Lower leg skin (tissue), 3 donors: Measurements from ENCODE around the gene HSD17B12.

Experiments
- CTCF ChIP-seq, 3 donors: fragments of 450-650 bp; IDR thresholded peaks; one replicate each; pipeline ENCODE4 v1.5.1; 2016; ENCODE audit warnings: antibody characterized with exemption in 3 of 3, mild to moderate bottlenecking in 3 of 3, moderate library complexity in 2 of 3
- POLR2A ChIP-seq, 2 donors: fragments of 450-650 bp; IDR thresholded peaks; one replicate each; pipeline ENCODE4 v1.6.1; 2016 to 2017; ENCODE audit warnings: antibody characterized with exemption in 2 of 2, mild to moderate bottlenecking in 1 of 2, moderate library complexity in 1 of 2

GRCh38 chr11:43706631-43707030, 26.1 kb downstream of the HSD17B12 start:
- TF ChIP-seq CTCF (IDR thresholded peaks at IDR 0.05) (no peak), POLR2A (IDR thresholded peaks at IDR 0.05) (no peak)
